ENCODE results near the gene THBS1. TPM values are rescaled to one million over a fixed set of nuclear protein-coding genes. Genes with fewer than 3 reads are reported as not detected.
A peak's percentile ranks its signal among the peaks of the same experiment; 100 is the strongest.

THBS1 gene
- total and polyA plus RNA-seq, 7 donors = 3.3 to 40.1 (median 9.7) TPM

DNA sequence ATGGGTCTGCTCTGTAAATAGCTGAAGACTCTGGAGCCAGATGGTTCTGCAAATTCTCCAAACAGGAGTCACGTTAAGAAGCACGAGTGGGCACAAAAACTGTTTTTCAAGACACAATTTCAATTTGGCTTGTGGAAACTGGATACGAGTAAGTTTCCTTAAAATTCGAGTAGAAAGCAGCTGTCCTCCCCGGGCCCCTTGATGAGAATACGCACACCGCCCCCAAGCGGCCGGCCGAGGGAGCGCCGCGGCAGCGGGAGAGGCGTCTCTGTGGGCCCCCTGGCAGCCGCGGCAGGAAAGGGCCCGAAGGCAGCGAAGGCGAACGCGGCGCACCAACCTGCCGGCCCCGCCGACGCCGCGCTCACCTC is 778 bp upstream of the THBS1 start:
- H3K9me3 ChIP-seq = no peaks in the 10 kb centered on the region
- TF ChIP-seq, protein P1, sequence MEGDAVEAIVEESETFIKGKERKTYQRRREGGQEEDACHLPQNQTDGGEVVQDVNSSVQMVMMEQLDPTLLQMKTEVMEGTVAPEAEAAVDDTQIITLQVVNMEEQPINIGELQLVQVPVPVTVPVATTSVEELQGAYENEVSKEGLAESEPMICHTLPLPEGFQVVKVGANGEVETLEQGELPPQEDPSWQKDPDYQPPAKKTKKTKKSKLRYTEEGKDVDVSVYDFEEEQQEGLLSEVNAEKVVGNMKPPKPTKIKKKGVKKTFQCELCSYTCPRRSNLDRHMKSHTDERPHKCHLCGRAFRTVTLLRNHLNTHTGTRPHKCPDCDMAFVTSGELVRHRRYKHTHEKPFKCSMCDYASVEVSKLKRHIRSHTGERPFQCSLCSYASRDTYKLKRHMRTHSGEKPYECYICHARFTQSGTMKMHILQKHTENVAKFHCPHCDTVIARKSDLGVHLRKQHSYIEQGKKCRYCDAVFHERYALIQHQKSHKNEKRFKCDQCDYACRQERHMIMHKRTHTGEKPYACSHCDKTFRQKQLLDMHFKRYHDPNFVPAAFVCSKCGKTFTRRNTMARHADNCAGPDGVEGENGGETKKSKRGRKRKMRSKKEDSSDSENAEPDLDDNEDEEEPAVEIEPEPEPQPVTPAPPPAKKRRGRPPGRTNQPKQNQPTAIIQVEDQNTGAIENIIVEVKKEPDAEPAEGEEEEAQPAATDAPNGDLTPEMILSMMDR (IDR thresholded peaks at IDR 0.05) = peak; percentile 90
- peaks cover 0 to 6% of the 10 kb centered on the region in 2 donors for H3K36me3 ChIP-seq (ENCODE audit: insufficient read depth in 1 of 2, low read depth in 1 of 2)
- intact Hi-C loops (cut with DNase I) = loop anchor here (5.0 to 10.0 kb wide), 3 partner anchors 175 to 873 kb away; no protein-coding TSS in a partner anchor
- 0 to 1% (median 1%) methylated on average over 14 to 29 of the region's 29 CpGs for WGBS, 3 donors
- no peaks in the 10 kb centered on the region for H3K4me1 ChIP-seq
- peaks cover 0 to 47% (median 11%) of the 10 kb centered on the region in 3 donors for H3K27me3 ChIP-seq (ENCODE audit: insufficient read depth in 3 of 3, low read length in 2 of 3)
- H3K27ac ChIP-seq = peak overlapping the region; percentile 60
- DNase-seq (peak; percentile 93 to 94), ATAC-seq (peak; percentile 81 to 91 (median 84))
- H3K4me3 ChIP-seq = peak overlapping the region; percentile 65

DNA sequence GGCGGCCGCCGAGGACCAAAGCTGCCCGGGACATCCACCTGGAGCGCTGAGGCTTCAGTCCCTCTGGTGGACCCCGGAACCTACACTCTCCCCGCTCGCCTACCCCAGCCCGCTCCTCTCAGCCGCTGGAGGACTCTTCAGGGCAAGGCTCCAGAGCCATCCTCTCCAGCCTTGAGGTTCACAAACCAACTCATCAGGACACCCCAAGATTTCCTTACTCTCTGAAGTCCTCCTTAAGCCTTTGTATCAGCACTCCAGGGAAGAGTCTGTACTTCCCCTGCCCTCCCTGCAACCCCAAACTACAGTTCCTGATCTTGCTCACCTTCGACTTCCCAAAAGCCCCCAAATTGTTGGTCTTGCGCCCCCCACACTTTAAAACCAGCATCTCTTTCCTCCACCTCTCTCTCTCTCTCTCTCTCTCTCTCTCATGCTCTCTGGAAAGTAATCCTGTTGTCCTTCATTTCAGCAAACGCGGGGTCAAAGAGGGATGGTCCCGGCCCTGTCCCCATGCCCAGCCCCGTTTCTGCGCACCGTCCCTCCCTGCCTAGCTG is 438 bp downstream of the THBS1 start:
- TF ChIP-seq, protein P1 (IDR thresholded peaks at IDR 0.05) = no peak
- H3K4me3 ChIP-seq = peak overlapping the region; percentile 65
- H3K36me3 ChIP-seq (ENCODE audit: insufficient read depth in 1 of 2, low read depth in 1 of 2) = peaks cover 0 to 7% of the 10 kb centered on the region in 2 donors
- H3K27ac ChIP-seq = no peak overlapping the region
- no peaks in the 10 kb centered on the region for H3K4me1 ChIP-seq
- DNase-seq (no peak), ATAC-seq (peak in 2 of 4 donors; percentile 3 to 14)
- 23 to 40% (median 26%) methylated on average over 13 to 18 of the region's 18 CpGs for WGBS, 3 donors
- no peaks in the 10 kb centered on the region for H3K9me3 ChIP-seq
- H3K27me3 ChIP-seq (ENCODE audit: insufficient read depth in 3 of 3, low read length in 2 of 3) = peaks cover 0 to 44% (median 10%) of the 10 kb centered on the region in 3 donors
- intact Hi-C loops (cut with DNase I) = loop anchor here (5.0 to 10.0 kb wide), 3 partner anchors 173 to 874 kb away; no protein-coding TSS in a partner anchor

DNA sequence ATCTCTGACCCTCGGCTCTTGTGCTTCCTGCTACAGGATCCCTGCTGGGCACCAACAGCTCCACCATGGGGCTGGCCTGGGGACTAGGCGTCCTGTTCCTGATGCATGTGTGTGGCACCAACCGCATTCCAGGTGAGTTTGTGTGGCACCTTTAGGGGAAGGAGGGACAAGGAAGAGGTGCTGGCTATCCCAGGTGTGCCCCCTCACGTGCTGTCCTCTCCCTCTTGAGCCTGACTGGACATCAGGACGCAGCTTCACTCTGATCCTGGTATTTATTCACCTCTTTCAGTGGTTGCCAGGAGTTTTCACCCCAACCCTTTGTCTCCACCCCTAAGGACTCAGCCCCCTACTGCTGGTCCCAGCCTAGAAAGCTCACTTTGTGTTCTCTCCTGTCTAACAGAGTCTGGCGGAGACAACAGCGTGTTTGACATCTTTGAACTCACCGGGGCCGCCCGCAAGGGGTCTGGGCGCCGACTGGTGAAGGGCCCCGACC is 960 bp downstream of the THBS1 start:
- Histone ChIP-seq H3K27ac (no peak overlapping the region), H3K9me3 (no peaks in the 10 kb centered on the region), H3K36me3 (ENCODE audit: insufficient read depth in 1 of 2, low read depth in 1 of 2) (peaks cover 0 to 7% of the 10 kb centered on the region in 2 donors), H3K4me1 (no peaks in the 10 kb centered on the region), H3K4me3 (peak overlapping the region; percentile 65), H3K27me3 (ENCODE audit: insufficient read depth in 3 of 3, low read length in 2 of 3) (peaks cover 0 to 40% (median 8%) of the 10 kb centered on the region in 3 donors)
- WGBS, 3 donors = 82 to 87% (median 83%) methylated on average over 13 of the region's 13 CpGs
- ATAC-seq (no peak), DNase-seq (no peak)
- TF ChIP-seq, protein P1 (IDR thresholded peaks at IDR 0.05) = no peak
- intact Hi-C loops (cut with DNase I) = loop anchor here (5.0 to 10.0 kb wide), 3 partner anchors 173 to 875 kb away; no protein-coding TSS in a partner anchor

DNA sequence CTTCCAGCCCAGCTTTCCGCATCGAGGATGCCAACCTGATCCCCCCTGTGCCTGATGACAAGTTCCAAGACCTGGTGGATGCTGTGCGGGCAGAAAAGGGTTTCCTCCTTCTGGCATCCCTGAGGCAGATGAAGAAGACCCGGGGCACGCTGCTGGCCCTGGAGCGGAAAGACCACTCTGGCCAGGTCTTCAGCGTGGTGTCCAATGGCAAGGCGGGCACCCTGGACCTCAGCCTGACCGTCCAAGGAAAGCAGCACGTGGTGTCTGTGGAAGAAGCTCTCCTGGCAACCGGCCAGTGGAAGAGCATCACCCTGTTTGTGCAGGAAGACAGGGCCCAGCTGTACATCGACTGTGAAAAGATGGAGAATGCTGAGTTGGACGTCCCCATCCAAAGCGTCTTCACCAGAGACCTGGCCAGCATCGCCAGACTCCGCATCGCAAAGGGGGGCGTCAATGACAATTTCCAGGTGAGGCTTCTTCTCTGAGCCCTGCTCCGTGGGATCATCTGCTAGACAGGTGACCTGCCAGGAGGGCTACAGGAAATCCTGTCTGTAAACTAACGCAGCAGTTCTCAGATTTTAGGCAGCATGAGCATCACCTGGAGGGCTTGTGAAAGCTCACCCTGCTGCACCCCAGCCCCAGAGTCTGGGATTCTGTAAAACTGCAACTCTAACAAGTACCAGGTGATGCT is 1.6 kb downstream of the THBS1 start:
- Histone ChIP-seq H3K4me3 (peak overlapping the region; percentile 65), H3K27ac (no peak overlapping the region), H3K9me3 (no peaks in the 10 kb centered on the region), H3K4me1 (no peaks in the 10 kb centered on the region), H3K27me3 (ENCODE audit: insufficient read depth in 3 of 3, low read length in 2 of 3) (peaks cover 0 to 36% (median 7%) of the 10 kb centered on the region in 3 donors), H3K36me3 (ENCODE audit: insufficient read depth in 1 of 2, low read depth in 1 of 2) (peaks cover 0 to 7% of the 10 kb centered on the region in 2 donors)
- TF ChIP-seq, protein P1 (IDR thresholded peaks at IDR 0.05) = no peak
- intact Hi-C loops (cut with DNase I) = loop anchor here (5.0 to 10.0 kb wide), 3 partner anchors 172 to 875 kb away; no protein-coding TSS in a partner anchor
- peak in 1 of 2 donors; percentile 56 for DNase-seq
- 66 to 73% (median 69%) methylated on average over 20 of the region's 20 CpGs for WGBS, 3 donors
- no peak for ATAC-seq
